B cell (primary cell): ENCODE results near the gene PARP3.

ENCODE experiments used
- EZH2 ChIP-seq: IDR thresholded peaks from 2 replicates; pipeline ENCODE4 v1.6.1; 2012; ENCODE audit warnings: borderline replicate concordance, low read depth, mild to moderate bottlenecking, moderate library complexity, low read length; ENCODE audit not compliant: insufficient read depth, poor library complexity, severe bottlenecking
- TF ChIP-seq, protein P1 (sequence below): fragments of 200-600 bp; IDR thresholded peaks from one replicate; pipeline ENCODE4 v1.8.0; 2022; ENCODE audit warnings: antibody characterized with exemption, mild to moderate bottlenecking

DNA sequence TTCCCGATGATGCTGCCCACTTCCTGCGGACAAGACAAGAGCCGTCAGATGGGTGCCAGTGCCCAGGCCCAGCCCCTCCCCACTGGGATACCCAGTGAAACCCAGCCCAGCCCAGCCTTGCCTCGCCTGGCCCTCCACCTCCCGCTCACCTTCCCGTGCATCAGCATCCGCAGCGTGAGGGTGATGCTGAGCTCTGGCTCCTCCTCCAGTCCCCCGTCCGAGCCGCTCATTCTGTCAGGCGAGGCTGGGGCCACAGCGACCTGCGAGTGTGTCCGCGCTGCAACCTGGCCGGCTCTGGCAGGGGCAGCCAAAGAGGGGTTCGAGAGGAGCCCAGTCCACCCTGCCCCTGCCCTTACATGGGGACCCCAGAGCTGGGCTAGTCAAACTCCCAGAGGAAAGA, 18.8 kb downstream of the PARP3 start:
- TF ChIP-seq, protein P1, sequence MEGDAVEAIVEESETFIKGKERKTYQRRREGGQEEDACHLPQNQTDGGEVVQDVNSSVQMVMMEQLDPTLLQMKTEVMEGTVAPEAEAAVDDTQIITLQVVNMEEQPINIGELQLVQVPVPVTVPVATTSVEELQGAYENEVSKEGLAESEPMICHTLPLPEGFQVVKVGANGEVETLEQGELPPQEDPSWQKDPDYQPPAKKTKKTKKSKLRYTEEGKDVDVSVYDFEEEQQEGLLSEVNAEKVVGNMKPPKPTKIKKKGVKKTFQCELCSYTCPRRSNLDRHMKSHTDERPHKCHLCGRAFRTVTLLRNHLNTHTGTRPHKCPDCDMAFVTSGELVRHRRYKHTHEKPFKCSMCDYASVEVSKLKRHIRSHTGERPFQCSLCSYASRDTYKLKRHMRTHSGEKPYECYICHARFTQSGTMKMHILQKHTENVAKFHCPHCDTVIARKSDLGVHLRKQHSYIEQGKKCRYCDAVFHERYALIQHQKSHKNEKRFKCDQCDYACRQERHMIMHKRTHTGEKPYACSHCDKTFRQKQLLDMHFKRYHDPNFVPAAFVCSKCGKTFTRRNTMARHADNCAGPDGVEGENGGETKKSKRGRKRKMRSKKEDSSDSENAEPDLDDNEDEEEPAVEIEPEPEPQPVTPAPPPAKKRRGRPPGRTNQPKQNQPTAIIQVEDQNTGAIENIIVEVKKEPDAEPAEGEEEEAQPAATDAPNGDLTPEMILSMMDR: no peak
- no peak for TF ChIP-seq EZH2
